Fibroblast of skin of abdomen (primary cell): Measurements from ENCODE around the gene DLG2.
A peak's percentile ranks its signal among the peaks of the same experiment; 100 is the strongest.

Experiments
- DNase-seq: peaks from one replicate; pipeline ENCODE4 v3.0.0-alpha.2; 2013

Gene DLG2

GRCh38 chr11:84543367-84544159 is 1083.6 kb downstream of the DLG2 start:
- DNase-seq = no peak

- peak; percentile 56 for DNase-seq
Observed at GRCh38 chr11:84541731-84542340, 1085.3 kb downstream of the DLG2 start.

GRCh38 chr11:84536456-84536855 is 1090.7 kb downstream of the DLG2 start:
- DNase-seq = no peak

- DNase-seq = no peak
Observed at GRCh38 chr11:84532364-84532763, 1094.8 kb downstream of the DLG2 start.

GRCh38 chr11:84526250-84526649 is 1100.9 kb downstream of the DLG2 start:
- no peak for DNase-seq

GRCh38 chr11:84524422-84525051 is 1102.6 kb downstream of the DLG2 start:
- peak; percentile 35 for DNase-seq

GRCh38 chr11:84522331-84522730 is 1104.8 kb downstream of the DLG2 start:
- DNase-seq = peak; percentile 18

- no peak for DNase-seq
Observed at GRCh38 chr11:84518631-84519183, 1108.4 kb downstream of the DLG2 start.

- DNase-seq = no peak
Observed at GRCh38 chr11:84514436-84514835, 1112.7 kb downstream of the DLG2 start.

GRCh38 chr11:84503503-84503902 is 1123.6 kb downstream of the DLG2 start:
- no peak for DNase-seq

- DNase-seq = no peak
Observed at GRCh38 chr11:84501750-84502149, 1125.4 kb downstream of the DLG2 start.

GRCh38 chr11:84497981-84498411 is 1129.1 kb downstream of the DLG2 start:
- peak; percentile 87 for DNase-seq

- DNase-seq = no peak
Observed at GRCh38 chr11:84497181-84497580, 1130.0 kb downstream of the DLG2 start.

- no peak for DNase-seq
Observed at GRCh38 chr11:84496122-84496521, 1131.0 kb downstream of the DLG2 start.

- no peak for DNase-seq
Observed at GRCh38 chr11:84480131-84480530, 1147.0 kb downstream of the DLG2 start.

GRCh38 chr11:84476581-84476980 is 1150.6 kb downstream of the DLG2 start:
- DNase-seq = peak; percentile 35

- no peak for DNase-seq
Observed at GRCh38 chr11:84471501-84471900, 1155.6 kb downstream of the DLG2 start.

GRCh38 chr11:84468235-84468634 is 1158.9 kb downstream of the DLG2 start:
- DNase-seq = no peak

GRCh38 chr11:84465040-84465439 is 1162.1 kb downstream of the DLG2 start:
- DNase-seq = no peak

- no peak for DNase-seq
Observed at GRCh38 chr11:84455691-84456090, 1171.5 kb downstream of the DLG2 start.

- DNase-seq = no peak
Observed at GRCh38 chr11:84452211-84452610, 1174.9 kb downstream of the DLG2 start.

- no peak for DNase-seq
Observed at GRCh38 chr11:84438565-84438964, 1188.6 kb downstream of the DLG2 start.
